GM18511 (cell line): ENCODE data around the gene SEMA6A.
A peak's percentile ranks its signal among the peaks of the same experiment; 100 is the strongest.

Source experiments
- ATAC-seq: cut with Tn5 transposase; IDR thresholded peaks from one replicate; pipeline ENCODE4 v1.9.1; 2021; ENCODE audit warnings: mild to moderate bottlenecking, moderate library complexity; ENCODE audit not compliant: unreplicated experiment

SEMA6A gene

DNA sequence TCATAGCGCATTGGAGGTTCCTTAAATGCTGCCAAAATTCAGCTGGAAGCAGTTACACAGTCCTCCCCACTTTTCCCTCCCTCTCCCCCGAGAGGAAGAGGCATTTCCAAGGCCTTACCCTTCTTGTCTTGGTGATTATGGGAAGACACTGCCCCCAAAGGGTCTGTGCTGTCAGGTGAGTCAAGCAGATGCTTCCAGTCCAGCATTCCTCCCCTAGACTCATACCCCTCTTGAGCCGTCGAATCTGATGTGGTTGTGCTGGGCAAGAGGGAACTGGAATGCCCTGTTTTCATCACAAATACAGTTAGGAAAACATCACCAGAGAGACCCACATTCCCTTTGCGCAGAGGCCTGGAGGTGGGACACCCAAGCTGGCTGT, 107.2 kb downstream of the SEMA6A start:
- ATAC-seq, result no peak

DNA sequence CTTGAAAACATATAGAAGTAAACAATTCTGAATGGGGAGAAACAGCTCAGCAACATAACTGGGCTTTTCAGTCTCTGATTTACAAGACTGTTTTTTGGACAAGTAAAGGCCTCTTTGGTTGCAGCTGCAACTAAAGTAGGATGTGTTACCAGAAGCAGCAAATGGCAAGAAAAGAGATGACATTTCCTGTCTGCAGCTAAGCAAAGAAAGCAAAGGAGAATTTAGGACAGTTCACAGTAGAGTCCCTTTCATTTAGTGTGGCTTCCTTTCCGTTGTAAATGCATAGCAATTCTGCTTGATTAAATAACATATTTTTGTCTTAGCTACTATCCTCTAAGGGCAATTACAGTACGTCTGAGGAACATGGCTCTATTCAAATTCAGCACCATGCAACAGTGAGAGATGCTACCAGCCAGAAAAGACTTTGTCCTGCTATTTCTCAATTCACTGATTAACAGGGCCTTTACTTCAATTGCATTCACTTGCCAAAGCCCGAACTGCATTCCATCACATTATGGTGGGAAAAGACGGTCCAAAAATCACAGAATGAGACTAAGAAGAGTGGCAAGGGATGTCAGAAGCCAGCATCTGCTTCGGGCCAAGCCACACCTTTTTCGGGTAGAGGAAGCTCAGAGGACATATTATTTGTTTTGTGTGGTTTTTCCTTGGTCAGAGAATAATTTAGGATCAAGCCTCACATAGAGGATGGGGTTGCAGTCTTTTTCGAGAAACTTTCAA, 107.7 kb downstream of the SEMA6A start:
- no peak for ATAC-seq

DNA sequence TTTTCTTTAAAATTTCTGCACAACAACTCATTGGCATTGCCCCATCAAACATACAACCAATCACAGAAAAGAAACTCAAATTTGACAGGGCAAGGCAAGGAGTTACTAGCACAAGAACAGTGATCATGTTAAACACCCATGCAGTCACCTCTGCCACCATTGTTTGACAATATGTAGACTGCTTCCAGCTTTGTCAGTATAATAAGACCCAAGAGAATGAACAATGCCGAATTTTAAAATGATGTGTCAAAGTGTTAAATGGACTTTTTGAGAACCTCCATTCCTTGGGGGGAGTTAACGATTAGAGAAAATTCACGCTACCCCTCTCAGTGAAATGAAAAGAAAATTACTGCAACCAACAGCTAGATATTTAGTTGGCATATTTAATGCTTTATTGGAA, 109.2 kb downstream of the SEMA6A start:
- no peak for ATAC-seq

DNA sequence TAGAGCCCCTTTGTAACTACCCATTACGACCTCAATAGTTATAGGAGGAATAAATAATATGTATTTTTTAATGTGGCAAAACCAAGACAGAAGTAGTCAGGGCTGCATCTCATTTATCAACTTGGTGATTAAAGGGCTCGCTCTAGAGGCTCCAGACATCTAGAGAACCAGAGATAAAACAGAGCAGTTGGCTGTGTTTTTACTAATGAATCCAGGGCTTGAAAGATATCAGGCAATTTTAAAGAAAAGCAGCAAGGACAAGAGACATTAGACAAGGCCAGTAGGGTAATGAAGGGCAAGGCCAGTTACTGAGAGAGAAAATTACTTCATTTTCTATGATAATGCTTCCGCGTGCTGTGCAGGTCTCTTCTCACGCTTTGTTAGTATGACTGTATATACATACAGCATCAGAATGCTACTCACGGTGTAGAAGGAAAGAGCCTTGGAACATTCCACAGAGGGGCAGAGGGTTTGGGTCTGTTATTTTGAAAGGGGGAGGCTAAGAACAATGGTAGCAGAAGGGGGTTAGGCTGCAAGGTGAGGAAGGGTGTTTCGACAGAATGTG, 110.4 kb downstream of the SEMA6A start:
- no peak for ATAC-seq

DNA sequence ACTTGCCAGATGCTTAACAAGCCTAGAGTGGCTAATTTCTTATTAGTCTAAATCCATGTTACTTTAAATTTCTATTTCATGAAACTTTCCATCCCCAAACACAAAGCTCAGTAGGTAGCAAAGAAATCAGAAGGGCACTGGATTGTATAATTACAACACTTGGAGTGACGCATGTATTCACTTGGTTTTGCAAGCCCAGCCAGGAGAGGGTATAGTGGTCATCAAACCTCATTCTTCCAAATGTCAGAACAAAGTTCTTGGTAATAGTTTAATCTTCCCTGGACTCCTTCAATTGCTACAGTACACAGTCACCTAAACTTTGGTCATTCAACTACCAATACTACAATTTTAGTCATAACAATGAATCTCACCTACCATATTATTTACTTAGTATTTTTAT, 112.1 kb downstream of the SEMA6A start:
- ATAC-seq, result no peak

DNA sequence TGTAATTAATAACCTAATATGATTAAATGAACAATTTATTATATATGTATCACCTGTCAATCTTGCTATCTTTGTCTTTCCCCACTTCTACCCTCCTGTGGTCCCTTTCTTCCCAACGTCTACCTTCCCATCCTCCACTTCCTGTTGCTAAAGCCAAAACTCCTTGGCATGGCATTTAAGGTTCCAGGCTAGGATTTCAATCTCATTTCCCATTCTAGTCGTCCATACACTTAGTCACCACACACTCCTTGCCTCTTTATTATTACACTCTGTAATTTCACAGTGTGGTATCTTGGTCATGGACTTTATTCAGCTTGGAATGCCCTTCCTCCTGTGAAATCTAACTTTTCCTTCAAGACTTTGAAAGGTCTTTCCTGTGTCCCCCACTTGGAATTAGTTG, 115.3 kb downstream of the SEMA6A start:
- no peak for ATAC-seq

DNA sequence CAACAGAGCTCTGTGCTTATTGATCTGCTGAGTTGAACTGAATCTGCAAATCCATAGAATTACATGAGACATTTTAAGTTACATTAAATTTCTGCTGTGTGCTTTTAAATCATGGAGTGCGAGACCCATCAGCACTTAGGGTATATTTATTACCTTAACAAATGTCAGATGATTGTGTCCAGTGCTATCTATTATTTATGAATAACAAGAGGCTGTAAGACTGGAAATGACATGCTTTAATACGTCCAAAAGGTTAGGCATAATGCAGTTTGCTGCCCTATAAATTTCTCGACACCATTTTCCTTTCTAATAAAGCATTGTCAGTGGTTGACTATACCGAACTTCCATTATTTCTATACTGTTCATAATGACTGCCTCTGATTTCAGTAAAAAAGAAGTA, 117.6 kb downstream of the SEMA6A start:
- no peak for ATAC-seq

DNA sequence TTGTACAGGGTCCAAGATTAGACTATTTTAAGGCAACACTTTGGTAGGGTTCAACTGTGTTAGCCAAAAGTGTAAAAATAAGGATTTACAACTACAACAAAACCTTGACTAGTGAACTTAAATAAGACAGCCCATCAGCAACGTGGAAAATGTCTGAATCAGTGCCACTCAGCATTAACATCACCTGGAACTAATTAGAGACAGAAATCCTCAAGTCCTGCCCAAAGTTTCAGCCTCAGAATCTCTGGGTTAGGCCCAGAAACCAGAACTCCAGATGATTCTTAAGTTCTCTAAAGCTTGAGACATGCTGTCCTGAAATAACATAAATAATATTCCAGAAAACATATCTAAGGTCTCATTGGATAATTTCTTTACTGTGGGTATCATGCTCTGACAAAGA, 118.6 kb downstream of the SEMA6A start:
- no peak for ATAC-seq

DNA sequence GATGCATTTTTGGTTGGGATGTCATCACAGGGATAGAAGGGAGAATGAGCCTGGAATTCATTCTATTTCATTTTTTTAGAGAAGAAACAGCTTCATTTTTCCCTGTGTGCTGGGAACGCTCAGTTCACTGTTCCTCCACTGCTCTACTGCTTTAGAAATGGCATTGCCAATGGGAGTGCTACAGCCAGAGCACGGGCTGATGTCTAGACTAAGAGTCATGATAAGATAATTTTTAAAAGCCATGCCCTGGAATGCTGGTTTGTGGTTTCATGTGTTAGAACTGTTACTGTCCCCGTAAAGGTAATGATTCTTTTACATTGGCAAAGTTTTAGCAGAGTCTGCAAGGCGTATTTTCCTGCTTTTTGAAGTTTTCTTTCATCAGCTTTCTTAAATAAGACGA, 119.6 kb downstream of the SEMA6A start:
- ATAC-seq, result no peak

DNA sequence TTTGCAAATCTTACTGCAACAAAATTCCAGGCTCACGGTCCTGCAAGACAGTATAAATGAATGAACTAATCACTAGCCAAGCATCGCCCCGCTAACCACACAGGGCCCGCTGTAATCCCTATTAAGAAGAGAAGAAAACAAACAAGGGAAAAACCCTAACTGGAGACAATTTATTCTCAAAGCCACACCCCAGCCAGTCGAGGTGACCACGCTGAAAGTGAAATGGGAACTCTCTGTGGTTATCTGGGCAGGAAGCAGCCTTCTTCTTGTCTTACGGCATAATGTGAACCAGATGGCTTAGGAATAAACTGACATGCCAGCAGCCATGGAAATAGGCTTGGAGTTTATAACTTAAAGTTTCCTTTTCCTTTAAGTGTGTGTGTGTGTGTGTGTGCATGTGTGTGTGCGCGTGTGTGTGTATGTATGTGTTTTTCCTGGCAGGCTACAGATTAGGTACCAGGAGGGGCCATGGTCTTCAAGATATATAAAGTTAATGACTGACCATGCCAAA, 120.2 kb downstream of the SEMA6A start:
- ATAC-seq, result peak; percentile 99

DNA sequence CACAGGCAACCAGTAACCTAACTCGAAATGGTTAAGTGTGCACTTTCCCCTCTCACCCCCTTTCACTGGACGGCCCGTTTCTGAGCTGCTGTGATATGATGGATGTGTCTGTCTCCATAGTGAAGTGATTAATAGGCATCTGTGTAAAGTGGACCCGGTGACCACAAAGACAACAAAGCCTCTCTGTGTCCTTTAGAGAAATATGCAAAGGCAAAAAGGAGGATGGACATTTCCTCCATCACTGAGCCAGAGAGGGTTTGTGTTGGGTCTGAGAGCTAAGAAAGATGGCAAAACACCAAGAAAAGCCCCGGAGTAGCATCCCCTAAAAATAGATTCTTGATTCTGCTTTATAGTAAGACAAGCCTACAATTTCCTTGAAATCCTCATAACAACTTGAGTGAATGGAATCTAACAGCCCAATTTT, 120.6 kb downstream of the SEMA6A start:
- peak; percentile 7 for ATAC-seq

DNA sequence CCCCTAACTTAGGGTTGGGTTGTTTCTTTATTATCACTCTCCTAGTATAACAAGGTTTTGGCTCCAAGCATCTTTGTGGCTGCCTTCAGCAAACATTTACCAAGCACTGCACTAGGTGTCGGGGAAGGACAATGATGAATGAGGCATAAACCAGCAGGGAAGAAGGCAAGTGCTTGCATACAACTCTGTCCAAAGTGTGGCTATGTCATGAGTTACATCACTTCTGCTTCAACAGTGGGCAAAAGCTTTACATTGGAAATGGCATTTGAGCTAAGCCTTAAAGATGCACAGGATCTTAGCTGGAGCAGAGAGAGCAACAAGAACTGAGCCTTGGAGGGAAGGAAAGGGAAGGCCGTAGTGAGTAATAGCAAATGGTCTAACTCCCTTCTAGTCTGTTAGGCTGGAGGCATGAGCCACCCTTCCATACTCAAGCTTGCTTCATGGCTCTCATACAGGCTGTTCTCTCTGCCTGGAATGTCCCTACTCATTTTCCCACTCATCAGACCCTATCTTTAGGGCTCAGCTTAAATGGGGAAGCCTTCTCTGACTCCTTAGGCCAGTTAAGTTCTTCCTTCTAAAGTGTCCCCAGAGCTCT, 121.8 kb downstream of the SEMA6A start:
- no peak for ATAC-seq

DNA sequence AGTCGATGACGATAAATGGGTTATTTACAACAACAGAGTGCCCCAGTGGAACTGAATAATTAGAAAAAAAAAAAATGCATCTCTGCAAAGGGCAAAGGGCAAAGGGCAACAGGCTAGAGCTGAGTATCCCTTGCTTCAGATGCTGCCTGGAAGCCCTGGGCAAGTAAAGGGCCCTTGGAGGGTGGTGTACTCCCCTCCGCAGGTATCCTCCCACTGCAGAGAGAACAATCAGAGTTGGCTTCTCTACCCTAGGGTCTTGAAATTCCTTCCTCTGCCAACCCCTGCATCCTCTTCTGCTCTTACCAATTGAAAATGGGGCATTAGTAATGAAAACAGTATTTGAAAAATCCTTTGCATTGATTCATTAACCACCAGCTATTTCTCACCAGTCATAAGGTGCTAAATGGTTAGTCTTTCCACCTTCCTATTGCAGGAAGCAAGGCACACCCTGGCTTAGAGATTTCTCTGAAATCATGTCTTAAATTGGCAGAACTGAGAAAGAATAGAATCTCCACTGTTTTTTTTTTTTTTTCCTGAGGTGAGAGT, 122.6 kb downstream of the SEMA6A start:
- no peak for ATAC-seq

DNA sequence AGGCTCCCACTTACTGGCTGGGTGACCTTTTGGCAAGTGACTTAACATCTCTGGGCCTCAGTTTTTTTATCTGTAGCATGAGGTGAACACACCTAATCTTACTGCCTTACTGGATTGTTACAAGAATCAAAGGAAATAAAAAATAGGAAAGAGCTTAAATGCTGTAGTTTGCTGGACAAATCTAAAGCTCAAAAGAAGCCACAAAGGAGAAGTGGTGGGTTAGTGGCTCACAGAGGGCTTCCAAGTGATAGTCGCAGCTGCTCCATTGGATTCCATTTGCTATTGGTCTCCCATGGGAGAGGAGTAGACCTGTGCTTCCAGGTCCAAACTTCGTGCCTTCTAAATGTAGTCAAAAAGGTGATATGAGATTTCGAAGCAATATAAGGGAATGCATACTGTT, 123.6 kb downstream of the SEMA6A start:
- ATAC-seq, result no peak

DNA sequence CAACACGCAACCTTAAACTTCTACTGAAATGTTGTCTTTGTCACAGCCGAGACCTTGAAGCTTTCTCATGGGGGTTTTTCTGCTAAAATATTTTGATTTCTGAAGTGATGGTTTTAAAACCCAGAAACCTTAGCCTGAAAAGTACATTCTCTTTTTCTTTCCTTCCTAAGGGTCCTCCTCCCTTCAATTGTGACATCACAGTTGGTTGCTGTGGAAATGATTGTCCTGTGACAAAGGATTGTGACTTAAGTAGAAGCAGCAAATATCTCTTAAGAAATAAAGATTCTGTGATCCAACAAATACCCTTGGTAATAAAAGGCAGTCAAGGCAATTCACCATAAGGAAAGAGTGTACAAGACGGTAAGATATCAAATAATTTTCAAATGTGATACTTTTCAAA, 125.2 kb downstream of the SEMA6A start:
- no peak for ATAC-seq

DNA sequence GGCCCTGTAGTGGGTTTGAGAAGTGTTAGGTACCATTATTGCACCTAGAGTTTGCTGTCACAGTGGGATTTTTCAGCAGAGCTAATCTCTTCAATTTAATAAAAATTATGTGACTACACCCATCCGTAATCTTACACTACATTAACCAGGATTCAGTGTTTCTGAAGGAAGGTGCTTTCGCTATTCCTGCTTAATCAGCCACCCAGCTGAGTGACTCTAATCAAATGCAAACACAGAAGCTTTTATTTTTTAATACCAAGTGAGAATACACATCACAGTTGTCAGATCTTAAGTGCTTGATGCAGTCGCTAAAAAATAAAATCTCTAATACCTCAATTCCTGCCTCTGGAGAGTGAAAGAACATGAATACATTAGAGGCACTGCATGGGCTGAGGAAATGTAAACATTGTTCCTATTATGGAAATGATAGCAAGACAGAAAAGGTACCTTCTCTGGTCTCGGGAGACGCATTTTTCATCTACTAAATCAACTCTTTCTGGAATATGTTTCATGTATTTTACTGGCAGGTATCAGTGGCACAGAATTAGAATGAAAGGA, 125.7 kb downstream of the SEMA6A start:
- no peak for ATAC-seq

DNA sequence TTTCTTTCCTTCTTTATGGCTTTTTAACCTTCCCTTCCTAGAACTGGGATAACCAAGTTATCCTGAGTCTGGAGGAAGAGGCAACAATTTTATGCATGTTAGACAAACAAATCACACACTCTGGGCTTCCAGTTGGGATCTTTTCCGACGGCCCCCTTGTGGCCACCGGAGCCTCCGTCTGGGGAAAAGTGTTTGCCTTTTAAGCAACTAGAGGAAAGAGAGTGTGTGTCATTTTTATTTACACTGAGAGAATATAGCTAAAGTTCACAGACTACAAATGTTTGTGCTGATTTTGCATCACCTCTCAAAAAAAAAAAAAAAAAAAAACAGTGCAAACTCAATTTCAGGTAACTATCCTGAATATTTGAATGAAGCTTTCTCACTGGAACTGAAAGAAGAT, 126.2 kb downstream of the SEMA6A start:
- no peak for ATAC-seq

DNA sequence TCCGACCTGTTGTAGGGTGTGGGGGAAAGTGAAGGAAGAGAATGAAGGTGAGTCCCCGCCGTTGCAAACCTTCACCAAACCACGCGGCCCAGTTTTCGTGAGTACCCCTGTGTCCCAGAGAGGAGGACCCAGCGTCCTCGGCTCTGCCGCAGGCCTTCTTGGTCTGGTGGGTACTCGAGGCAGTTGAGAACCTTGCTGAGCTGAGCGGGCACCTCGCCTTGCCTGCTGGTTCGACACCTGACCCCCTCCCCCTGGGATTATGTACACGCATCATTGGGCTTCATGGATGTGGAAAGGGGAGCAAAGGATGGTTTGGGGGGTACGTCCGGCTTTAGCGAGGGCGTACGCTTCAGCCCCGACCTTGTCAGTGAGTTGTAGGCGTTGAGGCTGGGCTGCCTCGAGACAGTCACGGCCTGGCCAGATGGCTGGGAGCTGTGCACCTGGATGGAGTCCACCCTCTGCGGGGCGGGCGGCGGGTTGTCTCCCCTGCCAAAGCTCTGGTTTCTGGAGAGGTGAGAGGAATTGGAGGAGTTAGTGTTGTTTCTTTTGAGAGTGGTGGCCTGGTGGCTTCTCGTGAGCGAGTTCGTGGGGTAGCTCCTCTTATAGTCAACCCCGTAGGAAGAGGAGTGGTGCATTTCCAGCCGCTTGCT, 128.1 kb downstream of the SEMA6A start:
- no peak for ATAC-seq

DNA sequence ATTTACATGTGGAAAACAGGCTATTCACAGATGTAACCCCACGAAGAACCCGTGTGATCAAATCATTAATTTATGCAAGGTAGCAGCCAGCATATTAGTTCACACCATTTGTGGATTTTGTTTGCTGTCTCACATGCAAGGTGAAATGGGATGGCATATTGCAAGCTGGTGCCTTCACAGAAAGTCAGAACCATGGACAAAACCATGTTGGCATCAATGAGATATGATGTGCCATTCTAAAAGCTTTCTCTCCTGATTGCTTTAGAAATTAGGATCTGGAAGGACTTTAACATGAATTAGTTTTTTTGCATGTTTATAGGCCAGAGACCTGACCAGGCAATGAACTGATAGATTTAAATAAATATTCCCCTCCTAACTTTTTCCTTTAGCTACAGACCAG, 129.3 kb downstream of the SEMA6A start:
- ATAC-seq, result no peak

DNA sequence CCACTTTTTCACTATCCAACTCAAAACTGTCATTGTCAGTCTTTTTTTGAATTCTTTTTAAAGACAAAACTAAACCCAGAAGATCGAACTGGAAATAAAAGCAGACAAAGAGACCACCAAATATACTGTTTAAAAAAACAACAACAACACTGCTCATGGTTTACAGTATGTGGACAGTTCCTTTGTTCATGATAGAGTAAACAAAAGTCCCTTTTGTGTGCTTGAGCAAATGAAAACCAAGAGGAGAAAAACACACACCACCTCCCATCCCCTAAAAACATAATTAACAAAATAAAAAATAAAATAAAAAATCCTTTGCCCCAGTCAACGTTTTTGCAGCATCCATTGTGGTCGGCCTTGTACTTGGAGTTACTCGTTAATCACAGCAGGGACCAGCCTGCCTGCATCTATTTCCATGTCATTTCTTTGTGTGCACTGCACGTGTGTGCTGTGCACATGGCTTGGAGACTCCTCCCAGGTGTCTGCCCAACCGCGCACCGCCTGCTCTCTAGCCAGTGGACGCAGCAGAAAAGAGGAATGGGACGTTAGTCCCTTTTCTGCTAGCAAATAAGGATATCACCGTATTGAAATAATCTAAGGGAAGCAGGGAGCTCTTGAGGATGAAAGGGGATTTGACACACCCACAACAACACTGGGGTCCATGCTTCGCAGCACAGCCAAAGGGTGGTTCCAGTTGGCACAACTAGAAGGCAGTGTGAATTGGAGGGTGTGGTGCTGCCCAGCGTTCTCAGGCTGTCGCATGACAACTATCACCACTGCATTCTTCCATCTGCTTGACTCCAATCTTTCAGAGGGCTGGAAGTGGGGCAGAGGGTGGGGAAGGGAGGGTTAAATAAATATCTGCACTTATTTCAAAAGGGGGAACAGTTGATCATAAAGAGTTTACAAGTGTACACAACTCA, 130.0 kb downstream of the SEMA6A start:
- ATAC-seq, result no peak
